UCSD-AML1 (cell line): Measurements from ENCODE around the gene FAM47E.

Source experiments
- DNase-seq: peaks from one replicate; lab custom pipeline; 2025; ENCODE audit not compliant: unreplicated experiment; lab: John Stamatoyannopoulos, UW

The FAM47E gene, protein sequence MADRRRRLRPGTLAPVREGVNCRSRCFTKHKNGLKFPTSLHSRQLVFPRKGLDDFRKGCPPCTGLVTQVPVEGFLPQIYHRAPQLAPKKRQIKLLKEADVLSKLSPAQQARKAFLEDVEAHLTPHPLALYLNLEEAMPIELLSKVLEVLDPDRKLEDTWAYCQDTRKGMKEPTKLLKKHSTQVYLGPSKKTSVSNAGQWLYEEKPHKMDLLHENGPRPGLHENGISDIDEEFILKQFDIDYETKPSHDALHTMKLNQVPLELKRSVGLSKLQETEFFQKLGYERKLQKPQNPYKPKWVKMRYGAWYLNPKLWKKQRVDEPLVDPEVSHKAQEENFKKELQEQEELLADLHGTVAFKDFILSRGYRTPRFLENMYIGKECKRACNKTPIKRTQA

GRCh38 chr4:76251441-76252270, at the start of gene FAM47E:
TSS of gene FAM47E (plus strand) at chr4:76251721. CDS start at chr4:76251747, 26 bp downstream.
- peak; percentile 66 for DNase-seq

GRCh38 chr4:76203541-76203940, 48.0 kb upstream of the FAM47E start:
- no peak for DNase-seq

DNA sequence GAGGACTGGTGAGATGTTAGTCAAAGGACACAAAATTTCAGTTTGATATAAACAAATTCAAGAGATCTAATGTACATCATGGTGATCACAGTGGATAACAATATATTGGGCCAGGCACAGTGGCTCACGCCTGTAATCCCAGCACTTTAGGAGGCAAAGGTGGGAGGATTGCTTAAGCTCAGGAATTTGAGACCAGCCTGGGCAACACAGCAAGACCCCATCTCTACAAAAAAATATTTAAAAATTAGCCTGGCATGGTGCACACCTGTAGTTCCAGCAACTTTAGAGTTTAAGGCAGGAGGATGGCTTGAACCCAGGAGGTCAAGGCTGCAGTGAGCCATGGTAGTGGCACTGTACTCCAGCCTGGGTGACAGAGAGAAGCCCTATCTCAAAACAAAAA, 46.6 kb upstream of the FAM47E start:
- no peak for DNase-seq

DNA sequence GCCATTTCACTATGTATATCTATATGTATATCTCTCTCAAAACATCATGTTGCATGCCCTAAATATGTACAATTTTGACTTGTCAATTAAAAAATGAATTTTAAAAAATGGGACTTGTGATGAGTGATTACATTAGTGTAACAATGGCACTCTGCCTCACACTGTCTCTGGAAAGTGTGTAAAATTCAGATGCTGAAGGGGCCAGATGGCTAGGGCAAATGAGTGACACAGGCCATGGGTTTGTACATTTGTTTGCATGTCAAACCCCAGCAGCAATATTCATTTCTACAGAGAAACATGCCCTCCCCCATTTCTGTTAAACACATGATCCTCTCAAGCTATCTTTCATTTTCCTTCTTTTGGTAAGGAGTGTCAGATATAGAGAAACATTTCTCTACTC, 46.0 kb upstream of the FAM47E start:
- no peak for DNase-seq

DNA sequence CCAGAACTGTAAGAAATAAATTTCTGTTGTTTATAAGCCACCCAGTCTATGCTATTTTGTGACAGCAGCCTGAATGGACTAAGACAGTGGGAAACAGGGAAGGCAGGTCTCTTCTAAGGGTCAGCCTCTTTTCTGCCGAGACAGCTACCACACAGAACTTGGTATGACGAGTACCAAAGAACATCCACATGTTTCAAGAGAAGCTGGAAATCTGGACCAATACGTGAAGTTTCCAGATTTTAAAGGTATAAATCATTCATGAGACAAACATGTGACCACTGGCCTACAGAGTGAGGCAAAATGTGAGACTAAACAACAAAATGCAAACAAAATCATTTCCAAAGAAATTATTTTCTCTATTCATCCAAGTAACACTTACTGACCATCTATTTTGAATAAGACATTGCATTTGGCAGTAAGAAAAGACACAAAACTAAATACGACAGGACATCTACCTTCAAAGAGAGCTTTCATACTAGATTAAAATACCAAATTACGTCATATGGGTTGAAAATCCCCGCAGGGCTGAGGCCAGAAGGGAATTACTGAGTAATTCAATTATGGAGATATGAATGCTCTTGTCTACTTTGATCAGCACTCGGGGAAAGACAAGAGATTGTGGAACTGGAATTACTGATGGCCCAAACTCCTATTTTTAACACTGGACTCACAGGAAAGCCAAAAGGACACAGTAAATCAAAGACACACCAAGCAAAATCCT, 45.1 kb upstream of the FAM47E start:
- no peak for DNase-seq

DNA sequence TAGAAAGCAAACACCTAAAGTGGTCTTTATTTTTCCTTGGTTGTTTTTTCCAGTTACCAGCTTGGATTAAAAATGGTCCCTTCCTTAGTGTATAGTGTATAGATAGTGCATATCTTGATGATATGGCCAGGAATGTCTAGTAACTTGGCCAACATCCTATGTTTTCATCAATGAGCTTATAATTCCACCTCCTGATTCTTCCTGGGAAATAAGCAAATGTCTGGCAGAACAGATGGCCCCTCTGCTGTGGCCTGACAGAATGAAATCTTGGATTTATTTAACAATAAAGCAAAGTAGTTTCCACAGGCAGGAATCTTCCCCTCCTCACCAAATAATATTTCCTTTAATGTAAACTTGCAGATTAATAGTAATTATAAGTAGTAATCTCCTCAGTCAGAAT, 44.0 kb upstream of the FAM47E start:
- no peak for DNase-seq

GRCh38 chr4:76208005-76208765, 43.3 kb upstream of the FAM47E start:
- peak; percentile 81 for DNase-seq

GRCh38 chr4:76209881-76210280, 41.6 kb upstream of the FAM47E start:
- DNase-seq = no peak

DNA sequence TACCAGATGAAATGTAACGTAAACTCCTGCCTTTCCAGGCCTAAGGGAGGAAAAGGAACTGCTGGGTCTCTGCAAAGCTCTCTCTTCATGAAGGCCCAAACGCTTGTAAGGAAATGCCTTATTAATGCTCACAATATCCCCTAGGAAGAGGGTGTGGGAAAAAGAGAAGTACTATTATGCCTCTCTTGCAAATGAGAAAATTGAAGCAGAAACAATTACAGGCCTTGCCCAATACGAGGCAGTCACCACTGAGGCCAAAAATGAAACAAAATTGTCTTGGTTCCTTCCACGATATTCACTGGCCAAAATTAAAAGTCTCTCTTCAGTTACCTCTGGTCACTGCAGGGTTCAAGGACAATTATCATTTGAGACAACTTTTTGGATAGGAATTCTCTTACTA, 41.1 kb upstream of the FAM47E start:
- DNase-seq = no peak

DNA sequence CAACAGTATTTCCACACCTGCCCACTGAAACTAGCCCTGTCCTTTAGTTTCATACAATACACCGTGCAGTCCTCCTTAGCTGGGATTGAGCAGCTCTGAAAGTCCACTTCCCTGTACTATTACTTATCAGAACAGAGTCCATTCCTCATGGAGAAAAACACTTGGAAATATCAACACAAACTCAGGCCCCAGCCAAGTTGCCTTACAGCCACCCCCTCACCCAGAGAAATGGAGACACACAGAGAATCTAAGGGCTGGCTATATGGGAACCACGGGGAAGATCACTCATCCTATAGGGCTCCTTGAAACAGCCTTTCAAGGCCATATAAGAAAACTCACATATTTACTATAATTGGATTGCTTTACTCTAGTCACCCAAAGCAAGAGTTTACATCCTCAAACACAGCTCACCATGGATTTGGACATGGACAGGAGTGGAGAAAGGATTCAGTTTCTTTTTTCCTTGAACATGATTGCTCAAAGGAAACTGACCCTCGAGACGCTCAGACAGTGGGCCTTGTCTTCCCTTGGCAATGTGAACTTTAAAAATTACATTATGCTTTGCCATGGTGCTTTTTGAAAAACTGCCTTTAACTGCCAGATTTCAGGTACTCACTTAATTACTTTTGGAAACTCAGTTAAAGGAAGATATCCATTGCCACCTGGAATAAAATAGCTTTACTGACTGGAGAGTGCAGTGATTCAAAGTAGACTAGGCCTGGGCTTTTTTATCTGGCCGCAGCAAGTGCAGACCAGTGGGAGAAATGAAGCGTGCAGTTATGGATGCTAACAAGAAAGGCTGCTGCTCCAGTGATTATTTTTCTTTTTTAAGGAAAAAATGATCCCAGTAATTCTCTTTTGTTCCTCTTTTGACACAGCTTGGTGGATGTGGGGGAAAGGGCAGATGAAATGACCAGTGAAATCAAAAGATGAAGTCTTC, 39.5 kb upstream of the FAM47E start:
- no peak for DNase-seq

GRCh38 chr4:76212851-76213414, 38.6 kb upstream of the FAM47E start:
- no peak for DNase-seq

- peak; percentile 87 for DNase-seq
Observed at GRCh38 chr4:76213415-76214176, 37.9 kb upstream of the FAM47E start, which contains the start of gene SCARB2. TSS of gene SCARB2 (minus strand) at chr4:76213824. CDS start at chr4:76213543, 281 bp downstream.

- no peak for DNase-seq
Observed at GRCh38 chr4:76214177-76214675, 37.3 kb upstream of the FAM47E start.

GRCh38 chr4:76215077-76215476, 36.4 kb upstream of the FAM47E start:
- no peak for DNase-seq

- DNase-seq = no peak
Observed at GRCh38 chr4:76216524-76216923, 35.0 kb upstream of the FAM47E start.

DNA sequence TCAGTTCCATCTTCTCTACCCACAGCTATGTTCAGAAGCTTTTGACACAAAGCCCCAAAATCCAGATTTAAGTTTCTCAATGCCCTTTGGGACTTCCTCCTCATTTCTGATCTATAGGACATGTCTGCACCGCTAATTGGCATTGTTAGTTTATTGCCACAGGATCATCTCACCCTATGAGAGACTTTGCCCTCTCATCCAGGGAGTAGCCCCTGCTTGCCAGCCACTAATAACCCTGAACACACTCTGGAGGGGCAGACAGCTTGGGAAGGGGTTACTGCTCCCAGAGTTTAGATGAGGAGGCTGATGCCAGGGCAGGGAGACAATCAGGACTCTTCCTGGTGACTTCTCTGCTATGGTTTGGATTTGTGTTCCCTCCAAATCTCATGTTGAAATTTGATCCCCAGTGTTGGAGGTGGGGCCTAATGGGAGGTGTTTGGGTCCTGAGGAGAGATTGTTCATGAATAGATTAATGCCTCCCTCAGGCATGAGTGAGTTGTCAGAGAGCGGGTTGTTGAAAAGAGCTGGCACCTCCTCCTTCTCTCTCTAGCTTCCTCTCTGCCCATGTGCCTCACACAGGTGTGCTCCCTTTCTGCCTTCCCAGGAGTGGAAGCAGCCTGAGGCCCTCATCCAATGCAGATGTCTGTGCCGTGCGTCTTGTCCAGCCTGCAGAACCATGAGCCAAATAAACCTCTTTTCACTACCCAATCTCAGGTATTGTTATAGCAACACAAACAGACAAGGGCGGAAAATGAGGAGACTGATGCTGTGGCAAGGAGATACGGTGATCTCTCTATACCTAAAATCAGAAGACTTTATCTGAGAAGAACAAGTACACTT, 34.3 kb upstream of the FAM47E start:
- DNase-seq = no peak

DNA sequence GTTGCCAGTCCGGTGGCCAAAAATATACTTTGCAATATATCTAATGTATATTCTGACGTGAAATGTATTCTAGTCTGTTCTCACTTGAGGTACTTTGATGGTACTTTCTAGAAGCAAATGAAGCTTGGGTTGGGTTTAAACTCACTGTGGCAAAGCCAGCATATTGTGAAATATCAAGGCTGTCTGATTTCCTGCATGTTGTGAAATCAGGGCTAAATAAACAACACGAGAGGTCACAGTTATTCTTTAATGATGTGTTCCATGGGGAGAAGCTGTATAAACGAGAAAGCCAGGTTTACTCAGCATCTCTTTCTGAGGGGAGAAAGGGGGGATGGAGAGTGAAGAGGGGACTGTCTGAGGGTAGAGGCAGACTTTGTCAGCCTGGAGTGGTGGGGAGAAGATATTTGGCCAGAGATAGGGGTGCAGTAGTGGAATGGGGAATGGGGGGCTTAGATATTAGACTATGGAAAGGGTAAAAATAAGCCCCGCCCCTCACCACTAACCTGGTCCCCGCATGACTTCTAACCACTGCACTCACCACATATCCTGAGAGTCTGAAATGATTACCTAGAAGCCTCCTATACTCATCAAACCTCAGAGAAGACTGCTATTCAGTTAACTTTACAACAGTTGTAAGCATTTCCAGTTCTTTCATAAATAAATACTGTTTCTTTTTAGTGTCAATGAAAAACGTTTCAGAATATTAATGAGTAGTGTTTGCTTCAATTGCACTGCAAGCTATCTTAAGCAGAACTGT, 32.0 kb upstream of the FAM47E start:
- DNase-seq = no peak
